Measurements from ENCODE around the gene CLDN14. TPM values are rescaled to one million over a fixed set of nuclear protein-coding genes. Genes with fewer than 3 reads are reported as not detected.

Gene CLDN14, protein sequence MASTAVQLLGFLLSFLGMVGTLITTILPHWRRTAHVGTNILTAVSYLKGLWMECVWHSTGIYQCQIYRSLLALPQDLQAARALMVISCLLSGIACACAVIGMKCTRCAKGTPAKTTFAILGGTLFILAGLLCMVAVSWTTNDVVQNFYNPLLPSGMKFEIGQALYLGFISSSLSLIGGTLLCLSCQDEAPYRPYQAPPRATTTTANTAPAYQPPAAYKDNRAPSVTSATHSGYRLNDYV
- not detected for total RNA-seq
- long read RNA-seq, result 0 reads

DNA sequence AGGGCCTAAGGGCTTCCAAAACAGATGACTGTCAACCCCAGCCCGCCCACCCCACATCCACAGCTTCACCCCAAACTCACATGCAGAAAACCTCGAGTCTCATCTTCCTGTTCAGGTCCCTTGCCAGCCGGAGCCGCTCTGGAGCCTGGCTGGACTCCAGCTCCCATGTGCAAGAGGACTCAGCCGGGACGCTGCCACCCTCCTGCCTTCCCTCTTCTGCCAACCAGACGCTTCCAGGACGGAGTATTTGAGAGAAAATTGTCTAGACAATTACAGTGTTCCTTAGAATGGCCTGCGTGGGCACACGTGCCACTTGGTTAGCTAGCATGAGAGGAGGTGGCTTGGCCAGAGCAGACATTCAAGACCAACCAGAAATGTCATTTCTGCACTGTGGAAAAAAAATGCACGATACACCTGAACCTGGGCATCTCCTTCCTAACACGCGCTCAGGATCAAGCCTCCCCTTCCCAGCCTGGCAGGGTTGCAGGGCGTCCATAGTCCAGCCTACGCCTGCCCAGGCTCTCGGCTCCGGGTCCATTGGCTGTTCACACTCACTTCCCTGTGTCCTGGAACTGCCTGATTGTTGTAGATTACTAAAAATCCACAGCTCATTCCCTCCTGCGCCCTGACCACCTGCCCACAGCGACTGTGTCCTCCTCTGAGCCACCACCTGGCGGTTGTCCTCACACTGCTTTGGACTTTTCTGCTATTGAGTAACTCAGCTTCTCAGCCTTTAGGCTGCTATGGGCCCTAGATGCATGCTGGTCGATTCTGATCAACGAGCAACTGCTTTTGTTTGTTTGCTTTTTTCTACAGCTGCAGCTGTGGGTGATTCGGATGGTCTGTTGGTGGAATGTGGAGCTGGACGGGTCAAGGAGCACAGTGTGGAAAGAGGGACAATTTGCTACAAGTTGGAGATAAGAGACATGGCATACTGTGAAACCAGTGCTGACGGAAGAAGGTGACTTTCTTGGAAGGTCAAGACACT, at the start of gene CLDN14:
Gene CLDN14 (minus strand): TSS at position 708 of the 988 bp plus-strand sequence. CDS start 18,427 bp downstream, outside the sequence.
- Histone ChIP-seq H3K36me3 (no peaks in the 10 kb centered on the region), H3K4me1 (peaks cover 10% of the 10 kb centered on the region), H3K9me3 (replicated peaks) (no peaks in the 10 kb centered on the region), H3K27ac (replicated peaks) (no peak within 1 kb of the TSS), H3K4me3 (no peak within 1 kb of the TSS), H3K27me3 (ENCODE audit: low read depth) (no peaks in the 10 kb centered on the region)
- TF ChIP-seq, protein P1, sequence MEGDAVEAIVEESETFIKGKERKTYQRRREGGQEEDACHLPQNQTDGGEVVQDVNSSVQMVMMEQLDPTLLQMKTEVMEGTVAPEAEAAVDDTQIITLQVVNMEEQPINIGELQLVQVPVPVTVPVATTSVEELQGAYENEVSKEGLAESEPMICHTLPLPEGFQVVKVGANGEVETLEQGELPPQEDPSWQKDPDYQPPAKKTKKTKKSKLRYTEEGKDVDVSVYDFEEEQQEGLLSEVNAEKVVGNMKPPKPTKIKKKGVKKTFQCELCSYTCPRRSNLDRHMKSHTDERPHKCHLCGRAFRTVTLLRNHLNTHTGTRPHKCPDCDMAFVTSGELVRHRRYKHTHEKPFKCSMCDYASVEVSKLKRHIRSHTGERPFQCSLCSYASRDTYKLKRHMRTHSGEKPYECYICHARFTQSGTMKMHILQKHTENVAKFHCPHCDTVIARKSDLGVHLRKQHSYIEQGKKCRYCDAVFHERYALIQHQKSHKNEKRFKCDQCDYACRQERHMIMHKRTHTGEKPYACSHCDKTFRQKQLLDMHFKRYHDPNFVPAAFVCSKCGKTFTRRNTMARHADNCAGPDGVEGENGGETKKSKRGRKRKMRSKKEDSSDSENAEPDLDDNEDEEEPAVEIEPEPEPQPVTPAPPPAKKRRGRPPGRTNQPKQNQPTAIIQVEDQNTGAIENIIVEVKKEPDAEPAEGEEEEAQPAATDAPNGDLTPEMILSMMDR (IDR thresholded peaks at IDR 0.05; ENCODE audit: borderline replicate concordance), result no peak
- DNase-seq, result peak; percentile 27
- intact Hi-C loops (cut with micrococcal nuclease), result no loop called here

DNA sequence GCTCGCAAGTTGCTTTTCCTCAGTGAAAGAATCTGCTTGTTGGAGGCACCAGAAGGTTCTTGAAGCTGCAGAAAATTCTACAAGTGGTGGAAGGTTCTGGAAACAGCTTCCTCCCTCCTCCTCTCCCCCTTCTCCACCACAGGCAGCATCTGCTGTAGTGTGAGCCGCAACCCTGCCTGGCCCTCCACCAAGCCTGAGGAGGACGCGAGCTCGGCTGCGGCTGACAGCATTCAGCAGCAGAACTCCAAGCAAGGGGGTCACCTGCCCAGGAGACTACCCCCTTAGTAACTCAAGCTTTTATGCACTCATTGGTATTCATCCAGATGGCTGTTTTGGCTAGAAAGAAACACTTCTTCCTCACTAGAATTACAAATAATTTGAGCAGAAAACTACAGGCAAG, 48.8 kb upstream of the CLDN14 start:
- TF ChIP-seq, protein P1 (IDR thresholded peaks at IDR 0.05; ENCODE audit: borderline replicate concordance), result no peak
- intact Hi-C loops (cut with micrococcal nuclease), result no loop called here
- Histone ChIP-seq H3K4me1 (no peaks in the 10 kb centered on the region), H3K27me3 (ENCODE audit: low read depth) (peaks cover 55% of the 10 kb centered on the region), H3K9me3 (replicated peaks) (no peaks in the 10 kb centered on the region), H3K27ac (replicated peaks) (no peak overlapping the region), H3K4me3 (no peak overlapping the region), H3K36me3 (no peaks in the 10 kb centered on the region)
- no peak for DNase-seq

DNA sequence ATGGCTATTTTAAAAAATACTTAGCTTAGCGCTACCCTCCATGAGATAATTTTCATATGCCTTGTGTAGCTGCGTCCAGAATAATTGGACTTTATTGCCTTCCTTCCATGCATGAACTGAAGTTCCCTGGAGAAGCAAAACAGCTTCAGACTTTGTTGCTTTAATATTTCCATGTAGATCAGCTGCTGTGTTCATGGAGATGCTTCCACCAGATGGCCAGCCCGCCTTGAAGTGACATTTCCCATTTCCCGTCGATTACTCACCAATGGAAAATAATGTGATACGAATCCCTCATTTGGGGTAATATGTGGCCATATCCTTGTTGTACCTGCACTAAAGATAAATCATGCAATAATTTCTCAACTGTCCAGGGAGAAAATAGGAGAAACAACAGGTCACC, 47.4 kb upstream of the CLDN14 start:
- intact Hi-C loops (cut with micrococcal nuclease), result no loop called here
- Histone ChIP-seq H3K27ac (replicated peaks) (no peak overlapping the region), H3K36me3 (no peaks in the 10 kb centered on the region), H3K4me3 (no peak overlapping the region), H3K27me3 (ENCODE audit: low read depth) (peaks cover 48% of the 10 kb centered on the region), H3K9me3 (replicated peaks) (no peaks in the 10 kb centered on the region), H3K4me1 (no peaks in the 10 kb centered on the region)
- TF ChIP-seq, protein P1 (IDR thresholded peaks at IDR 0.05; ENCODE audit: borderline replicate concordance), result no peak
- no peak for DNase-seq

DNA sequence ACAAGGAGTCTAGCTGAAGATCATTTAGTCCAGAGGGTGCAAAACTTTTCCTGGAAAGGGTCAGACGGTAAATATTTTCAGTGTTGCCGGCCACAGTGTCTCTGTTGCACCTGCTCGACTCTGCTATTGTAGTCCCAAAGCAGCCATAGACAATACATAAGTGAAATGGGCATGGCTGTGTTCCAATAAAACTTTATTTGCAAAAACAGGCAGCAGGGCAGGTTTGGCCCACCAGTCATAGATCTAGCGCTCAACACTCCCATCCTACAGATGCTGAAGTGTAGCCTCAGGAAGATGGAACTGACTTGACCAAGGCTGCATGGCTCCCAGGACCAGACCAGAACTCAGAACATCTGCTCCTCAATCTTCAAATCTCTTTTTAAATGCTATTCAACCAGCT, 46.2 kb upstream of the CLDN14 start:
- no peaks in the 10 kb centered on the region for H3K4me1 ChIP-seq
- no peak for DNase-seq

DNA sequence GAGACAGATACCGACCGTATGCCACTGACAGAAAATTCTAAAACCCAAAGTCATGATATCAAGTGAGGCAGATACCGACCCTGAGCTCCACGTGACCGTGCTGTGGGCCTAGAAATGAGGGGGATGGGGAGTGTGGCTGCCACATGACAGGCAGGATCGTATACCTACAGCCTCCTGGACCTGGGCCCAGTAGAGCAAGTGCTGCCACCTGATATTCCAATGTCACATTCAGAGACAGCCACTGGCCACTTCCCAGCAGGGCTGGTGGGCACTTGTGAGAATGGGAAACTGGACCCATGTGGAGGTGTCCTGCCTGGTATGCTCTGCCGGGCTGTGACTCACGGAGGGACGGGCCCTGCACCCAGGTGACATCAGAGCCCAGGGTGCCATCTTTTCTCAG, 44.6 kb upstream of the CLDN14 start:
- TF ChIP-seq, protein P1 (IDR thresholded peaks at IDR 0.05; ENCODE audit: borderline replicate concordance), result no peak
- H3K4me3 ChIP-seq, result no peak overlapping the region
- intact Hi-C loops (cut with micrococcal nuclease), result no loop called here
- H3K27me3 ChIP-seq (ENCODE audit: low read depth), result peaks cover 28% of the 10 kb centered on the region
- no peak for DNase-seq
- H3K36me3 ChIP-seq, result no peaks in the 10 kb centered on the region
- H3K9me3 ChIP-seq (replicated peaks), result no peaks in the 10 kb centered on the region
- no peak overlapping the region for H3K27ac ChIP-seq (replicated peaks)
- H3K4me1 ChIP-seq, result no peaks in the 10 kb centered on the region

More for the DNA sequence above, 46.2 kb upstream of the CLDN14 start:
- Histone ChIP-seq H3K9me3 (replicated peaks) (no peaks in the 10 kb centered on the region), H3K36me3 (no peaks in the 10 kb centered on the region), H3K4me3 (no peak overlapping the region), H3K27me3 (ENCODE audit: low read depth) (peaks cover 44% of the 10 kb centered on the region), H3K27ac (replicated peaks) (no peak overlapping the region)
- TF ChIP-seq, protein P1 (IDR thresholded peaks at IDR 0.05; ENCODE audit: borderline replicate concordance), result no peak
- intact Hi-C loops (cut with micrococcal nuclease), result no loop called here
